Pulmonary artery endothelial cell (primary cell): ENCODE results near the gene LDAH. TPM values are rescaled to one million over a fixed set of nuclear protein-coding genes. Genes with fewer than 3 reads are reported as not detected.
"Not testable (repeated sequence)": the region's sequence is repeated elsewhere in the genome, so short reads cannot be mapped to it uniquely, and the experiment has no call there.

Experiments
- DNase-seq: peaks from one replicate; pipeline ENCODE4 v3.0.0-alpha.2; 2011; ENCODE audit warnings: low read depth, low spot score
- total RNA-seq: library from RNA; depleted of rRNA; stranded (reverse); fragments of >200 nt; gene quantifications from 2 replicates; pipeline ENCODE4 v1.2.3, GENCODE V29; 2014

The LDAH gene
- 18.9 and 33.1 TPM in 2 replicates for total RNA-seq

DNA sequence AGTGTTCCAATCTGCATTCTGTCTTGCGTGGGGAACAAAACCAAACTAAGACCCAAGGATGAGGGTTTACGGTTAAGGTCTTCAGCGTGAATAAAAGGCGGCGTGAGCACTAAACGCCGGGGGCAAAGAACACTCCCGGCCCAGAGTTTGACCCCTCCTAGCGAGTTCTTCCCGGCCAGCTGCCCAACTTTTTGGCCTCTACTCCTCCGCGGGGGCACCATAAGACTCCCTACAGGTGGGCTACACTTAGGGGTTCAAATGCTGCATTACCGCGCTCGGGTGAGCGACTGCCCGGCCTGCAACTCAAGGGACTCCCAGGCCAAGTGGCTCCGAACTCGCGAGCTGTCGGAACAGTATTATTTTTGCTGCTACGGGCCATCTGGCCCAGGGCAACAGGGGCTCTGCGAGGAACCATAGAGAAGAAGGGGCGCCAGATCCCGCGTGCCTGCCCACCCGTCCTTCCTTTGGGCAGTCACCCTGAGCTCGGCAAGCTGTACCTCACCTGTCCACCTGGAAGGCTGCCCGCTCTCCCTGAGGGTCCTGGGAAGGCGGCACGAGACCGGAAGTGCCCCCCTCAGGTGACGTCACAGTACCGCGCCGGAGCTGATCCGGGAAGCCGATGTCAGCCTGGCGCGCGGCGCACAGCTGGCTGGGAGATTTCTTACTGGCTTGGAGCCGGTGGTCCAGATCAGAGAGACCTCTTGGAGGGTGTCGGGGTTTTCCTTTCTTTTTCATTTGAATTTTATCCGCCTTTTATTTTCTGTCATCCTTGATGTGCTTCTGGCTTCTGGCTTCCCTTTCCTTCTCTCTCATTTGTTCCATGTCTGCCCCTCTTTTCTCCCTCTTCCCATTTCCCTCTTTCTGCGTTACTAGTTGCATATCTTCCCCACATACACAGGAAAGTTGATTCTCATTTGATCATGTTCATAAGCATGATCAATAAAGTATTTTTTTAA, at the start of gene LDAH:
Gene LDAH, minus strand, starts transcription at position 567 of the 956 bp plus-strand sequence. CDS start 21,638 bp downstream, outside the sequence.
- DNase-seq = peak; percentile 61

DNA sequence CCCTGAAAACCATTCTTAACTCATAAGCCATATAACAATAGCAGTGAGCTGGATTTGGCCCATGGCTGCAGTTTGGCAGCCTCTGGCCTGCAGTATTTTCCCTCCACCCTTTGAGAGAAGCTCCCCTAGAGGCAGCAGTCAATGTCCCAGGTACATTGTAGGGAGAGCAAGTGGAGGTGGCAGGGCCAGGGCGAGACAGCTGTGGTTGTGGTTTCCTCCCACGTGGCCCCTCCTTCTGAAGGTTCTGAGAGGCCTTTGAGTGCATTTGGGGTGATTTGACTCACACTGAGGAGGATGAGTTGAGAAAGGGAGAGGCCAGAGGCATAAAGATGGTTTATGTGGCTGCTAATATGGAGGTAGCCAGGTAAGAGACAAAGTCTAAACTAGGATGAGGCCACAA, 45.5 kb upstream of the LDAH start:
- no peak for DNase-seq

DNA sequence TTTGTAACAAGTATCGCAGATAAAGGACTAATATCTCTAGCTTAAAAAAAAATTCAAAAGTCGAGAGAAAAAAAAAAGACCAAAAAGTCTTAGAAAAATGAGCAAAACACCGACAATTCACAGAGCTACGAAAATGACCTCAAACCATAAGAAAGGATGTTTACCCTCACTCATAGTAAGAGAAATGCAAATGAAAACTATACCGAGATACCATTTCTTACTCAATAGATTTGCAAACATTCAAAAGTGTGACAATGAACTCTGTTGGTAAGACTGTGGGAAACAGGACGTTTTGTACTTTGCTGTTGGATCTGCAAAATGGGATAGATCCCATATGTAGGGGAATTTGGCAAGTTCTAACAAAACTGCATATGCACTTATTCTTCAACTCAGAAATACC, 39.9 kb upstream of the LDAH start:
- DNase-seq = no peak

DNA sequence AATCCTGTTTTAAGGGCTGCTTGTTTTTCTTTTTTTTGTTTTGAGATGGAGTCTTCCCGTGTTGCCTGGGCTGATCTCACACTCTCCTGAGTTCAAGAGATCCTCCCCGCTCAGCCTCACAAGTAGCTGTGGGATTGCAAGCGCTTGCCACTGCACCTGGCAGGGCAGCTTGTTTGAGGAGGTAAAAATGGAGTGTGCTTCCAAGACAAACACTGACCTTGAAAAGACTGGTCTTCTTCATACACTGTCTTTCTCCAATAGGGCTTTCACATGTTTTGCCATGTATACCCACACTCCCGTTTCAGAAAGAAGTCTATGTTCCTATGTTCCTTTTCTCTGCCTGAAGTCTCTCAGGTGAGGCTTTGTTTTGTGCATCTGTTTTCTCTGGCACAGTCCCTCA, 32.6 kb upstream of the LDAH start:
- no peak for DNase-seq

DNA sequence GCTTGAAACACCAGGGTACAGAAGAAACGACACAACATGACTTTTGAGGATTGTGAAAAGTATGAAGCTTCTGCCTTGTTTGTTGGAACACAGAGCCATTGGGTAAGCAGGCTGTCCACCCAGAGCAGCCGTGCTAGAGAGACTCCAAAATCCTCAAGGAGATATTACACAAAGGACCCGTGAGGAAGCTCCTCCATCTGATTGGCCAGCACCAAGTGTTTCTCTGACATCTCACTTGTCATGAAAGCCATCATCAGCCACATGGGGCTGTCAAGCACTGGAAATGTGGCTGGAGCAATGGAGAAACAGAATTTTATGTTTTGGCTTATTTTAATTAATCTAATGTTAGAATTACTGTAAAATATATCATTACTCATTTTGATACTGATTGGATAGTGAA, 29.8 kb upstream of the LDAH start:
- no peak for DNase-seq

DNA sequence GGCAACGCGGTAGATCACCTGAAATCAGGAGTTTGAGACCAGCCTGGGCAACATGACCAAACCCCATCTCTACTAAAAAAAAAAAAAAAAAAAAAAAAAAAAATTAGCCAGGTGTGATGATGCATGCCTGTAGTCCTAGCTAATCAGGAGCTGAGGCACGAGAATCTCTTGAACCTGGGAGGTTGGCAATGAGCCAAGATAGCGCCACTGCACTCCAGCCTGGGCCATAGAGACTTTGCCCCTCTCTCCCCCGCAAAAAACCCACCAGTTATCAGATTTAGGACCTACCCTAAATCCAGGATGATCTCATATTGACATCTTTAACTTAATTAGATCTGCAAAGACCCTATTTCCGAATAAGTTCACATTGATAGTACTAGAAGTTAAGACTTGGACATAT, 29.2 kb upstream of the LDAH start:
- no peak for DNase-seq

DNA sequence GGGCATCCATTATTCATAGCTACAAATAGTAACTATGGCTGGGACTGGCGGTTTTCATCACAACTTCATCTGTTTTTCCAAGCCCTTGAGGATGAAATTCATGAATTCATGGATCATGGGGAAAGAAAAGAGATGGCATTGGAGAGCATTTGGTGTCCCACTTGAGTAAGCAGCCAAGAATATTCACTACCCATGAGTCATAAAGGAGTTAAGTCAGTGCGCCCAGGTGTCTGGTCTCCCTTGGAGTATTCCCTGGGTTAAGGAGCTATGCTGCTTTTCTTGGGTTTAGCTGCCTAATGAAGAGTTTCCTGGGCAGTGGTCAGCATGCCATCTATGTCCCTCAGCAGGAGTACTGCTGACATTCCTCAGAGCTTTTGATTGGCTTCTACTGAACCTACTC, 21.3 kb upstream of the LDAH start:
- DNase-seq = no peak

DNA sequence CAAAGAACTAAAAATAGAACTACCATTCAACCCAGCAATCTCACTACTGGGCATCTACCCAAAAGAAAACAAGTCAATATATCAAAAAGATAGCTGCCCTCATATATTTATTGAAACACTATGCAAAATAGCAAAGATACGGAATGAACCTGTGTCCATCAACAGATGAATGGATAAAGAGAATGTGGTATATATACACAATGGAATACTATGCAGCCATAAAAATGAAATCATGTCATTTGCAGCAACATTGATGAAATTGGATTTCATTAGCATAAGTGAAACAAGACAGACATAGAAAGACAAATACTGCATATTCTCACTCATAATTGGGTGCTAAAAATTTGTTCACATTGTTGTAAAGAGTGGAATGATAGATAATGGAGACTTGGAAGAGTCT, 16.2 kb upstream of the LDAH start:
- no peak for DNase-seq

DNA sequence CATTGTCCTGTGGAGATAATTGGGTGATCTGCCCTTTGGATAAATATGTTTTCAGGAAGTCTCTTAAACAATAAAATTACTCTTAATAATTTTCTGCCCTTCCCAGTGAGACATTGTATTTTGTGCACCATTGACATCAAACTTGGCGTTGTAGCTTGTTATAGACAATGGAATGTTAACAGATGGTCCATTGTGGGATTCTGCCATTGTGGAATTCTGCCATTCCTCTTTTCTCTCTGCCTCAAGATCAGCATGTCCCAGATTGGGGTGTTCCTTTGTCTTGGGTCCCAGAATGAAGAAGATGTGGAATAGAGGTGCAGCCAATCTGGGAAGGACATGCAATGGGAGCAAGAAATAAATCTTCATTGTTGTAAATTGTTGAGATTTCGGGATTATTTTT, 15.1 kb upstream of the LDAH start:
- DNase-seq = no peak

DNA sequence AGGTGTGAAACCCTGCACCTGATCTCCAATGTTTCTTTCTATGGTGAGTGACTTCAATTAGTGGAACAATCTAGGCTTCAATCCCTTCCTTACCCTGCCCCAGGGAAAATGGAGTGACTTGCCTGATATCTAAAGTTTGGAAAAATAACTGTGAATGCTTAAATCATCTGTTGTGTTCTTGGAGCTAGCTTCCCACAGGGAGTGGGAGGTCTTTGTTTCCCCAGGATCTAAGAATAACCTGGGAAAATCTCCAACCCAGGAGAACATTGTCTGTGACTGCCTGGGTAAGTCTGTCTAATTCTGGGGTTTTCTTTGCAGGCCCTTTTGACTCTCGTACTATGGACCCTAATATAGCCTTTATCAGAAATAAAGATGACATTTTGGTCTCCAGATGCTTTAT, 13.6 kb upstream of the LDAH start:
- DNase-seq = no peak

DNA sequence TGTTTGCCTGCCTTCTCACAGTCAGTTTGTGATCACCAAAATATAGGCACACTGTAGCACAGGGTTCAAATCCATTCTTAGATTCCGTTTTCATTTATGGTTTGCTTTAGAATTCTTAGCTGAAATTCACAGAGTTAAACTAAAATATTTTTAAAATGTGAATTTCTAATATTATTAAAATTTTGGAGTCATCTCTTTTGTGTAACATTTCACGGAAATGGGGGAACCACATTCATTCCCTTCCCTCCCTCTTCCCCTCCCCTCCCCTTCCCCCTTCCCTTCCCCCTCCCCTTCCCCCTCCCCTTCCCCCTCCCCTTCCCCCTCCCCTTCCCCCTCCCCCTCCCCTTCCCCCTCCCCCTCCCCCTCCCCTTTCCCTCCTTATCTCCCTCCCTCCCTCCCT, 11.4 kb upstream of the LDAH start:
- DNase-seq = no peak

DNA sequence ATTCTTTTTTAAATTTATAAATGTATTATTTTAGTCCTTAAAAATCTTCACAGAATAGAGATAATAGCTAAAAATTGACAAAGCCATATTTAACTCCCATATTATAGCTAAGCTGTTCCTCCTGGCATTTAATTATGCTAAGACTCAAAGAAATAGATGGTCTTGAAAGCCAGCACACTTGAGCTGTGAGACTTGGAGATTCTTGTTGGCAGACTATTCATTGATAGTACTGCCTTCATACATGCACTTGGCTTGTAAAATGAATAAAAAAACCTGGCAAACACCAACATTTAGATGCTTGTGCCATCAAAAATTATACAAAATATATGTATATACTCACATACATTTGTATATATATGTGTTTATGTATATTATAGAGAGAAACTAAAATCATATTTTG, 9.7 kb upstream of the LDAH start:
- no peak for DNase-seq

DNA sequence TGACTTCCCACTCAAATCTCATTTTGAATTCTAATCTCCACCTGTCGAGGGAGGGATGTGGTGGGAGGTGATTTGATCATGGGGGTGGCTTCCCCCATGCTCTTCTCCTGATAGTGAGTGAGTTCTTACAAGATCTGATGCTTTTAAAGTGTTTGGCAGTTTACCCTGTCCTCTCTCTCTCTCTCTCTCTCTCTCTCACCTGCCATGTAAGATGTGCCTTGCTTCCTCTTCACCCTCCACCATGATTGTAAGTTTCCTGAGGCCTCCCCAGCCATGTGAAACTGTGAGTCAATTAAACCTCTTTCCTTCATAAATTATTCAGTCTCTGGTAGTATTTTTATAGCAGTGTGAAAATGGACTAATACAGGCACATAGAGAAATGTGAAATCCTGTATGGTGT, 7.0 kb upstream of the LDAH start:
- DNase-seq = no peak

DNA sequence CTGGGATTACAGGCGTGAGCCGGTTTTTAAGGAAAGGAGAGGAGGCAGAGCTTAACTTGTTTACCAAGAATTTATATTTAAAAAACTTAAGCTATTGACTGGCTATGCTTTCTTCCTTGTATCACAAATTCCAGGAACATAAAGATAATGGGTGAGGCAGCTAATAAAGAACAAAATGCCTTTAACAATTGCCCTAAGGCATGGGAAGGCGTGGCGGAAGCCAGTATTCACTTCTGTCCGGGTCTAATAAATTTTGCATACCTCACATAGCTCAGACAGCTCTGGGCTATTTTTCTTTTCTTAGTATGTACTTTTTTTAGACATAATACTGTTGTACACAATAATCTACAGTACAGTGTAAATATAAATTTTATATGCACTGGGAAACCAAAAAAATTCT, 1.0 kb upstream of the LDAH start:
- no peak for DNase-seq

DNA sequence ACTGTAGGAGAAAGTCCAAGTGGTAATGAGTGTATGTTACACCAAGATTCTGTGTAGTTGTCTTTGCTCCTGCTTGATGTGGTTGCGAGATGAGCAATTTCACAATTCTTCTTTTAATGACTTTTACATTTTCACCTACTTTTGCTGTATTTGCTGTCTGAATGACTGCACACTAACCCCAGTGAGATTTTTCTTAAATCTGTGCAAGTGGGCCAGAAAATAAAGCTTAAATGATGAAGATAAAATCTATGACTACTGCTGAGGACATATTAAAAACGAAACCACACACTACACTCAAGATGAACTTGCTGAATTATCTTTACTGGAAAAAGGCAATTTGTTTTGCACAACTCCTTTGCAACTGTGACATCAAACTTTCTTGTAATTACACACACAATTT, 4.1 kb downstream of the LDAH start:
- no peak for DNase-seq

DNA sequence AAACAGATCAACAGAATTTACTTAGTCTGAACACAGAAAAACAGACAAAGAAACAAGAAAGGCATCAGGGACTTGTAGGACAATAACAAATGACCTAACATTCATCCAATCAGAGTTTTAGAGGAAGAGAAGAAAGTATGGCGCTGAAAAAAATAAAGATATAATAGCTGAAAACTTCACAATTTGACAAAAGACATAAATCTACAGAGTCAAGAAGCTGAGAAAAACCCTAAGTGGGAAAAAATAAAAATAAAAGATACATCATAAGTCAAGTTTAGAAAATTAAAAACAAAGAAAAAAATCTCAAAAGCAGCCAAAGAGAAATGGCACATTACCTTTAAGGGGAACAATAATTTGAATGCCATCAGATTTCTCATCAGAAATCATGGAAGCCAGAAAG, 7.7 kb downstream of the LDAH start:
- DNase-seq = no peak

DNA sequence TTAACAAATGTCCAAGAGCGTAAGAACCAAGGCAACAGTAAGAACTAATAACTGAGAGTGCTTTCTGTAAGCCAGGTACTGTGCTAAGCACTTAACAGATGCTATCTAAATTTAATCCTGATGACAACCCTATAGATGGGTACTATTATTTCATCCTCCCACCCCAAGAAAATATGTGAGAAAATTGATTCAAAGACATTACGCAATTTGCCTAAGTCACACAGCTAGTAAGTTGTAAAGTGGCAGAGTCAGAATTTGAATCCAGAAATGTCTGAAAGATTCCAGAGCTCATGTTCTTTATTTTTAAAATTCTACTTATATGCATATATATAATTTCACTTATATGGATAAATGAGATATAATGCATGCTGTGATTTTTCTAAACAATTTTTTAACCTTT, 10.1 kb downstream of the LDAH start:
- DNase-seq = no peak

DNA sequence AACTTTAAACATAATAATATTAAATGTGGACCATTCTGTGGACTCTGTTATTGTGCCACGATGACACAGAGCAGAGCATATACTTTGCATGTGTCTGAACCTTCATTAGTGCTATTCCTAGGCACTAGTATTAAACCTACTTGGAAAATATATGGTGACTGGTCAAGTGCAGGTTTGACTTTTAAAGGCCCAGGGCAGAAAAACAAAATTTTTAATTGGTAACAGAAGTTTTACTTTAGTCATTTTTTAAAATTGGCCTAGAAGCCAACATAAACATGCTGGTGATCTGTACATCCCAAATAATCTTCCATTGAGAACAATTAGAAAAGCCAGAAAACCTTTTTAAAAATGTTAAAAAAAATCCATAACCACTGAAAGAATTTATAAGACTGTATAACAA, 16.6 kb downstream of the LDAH start:
- DNase-seq = no peak

DNA sequence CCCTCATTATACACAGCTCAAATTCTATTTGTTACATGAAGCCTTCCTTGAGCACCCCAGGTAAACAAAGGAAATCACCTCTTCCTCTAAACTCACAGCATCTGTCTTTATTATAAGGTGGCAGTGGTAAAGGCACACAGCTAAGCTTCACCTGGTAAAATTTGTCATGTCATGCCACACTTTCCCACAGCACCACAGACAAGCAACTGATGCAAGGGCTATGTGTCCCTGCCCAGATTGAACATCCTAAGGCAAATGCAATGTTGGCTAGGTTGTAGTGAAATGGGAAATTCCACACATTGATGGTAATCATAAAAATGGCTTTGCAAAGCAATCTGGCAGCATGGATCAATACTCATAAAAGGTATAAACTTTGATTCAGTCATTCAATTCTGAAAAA, 18.9 kb downstream of the LDAH start:
- no peak for DNase-seq

DNA sequence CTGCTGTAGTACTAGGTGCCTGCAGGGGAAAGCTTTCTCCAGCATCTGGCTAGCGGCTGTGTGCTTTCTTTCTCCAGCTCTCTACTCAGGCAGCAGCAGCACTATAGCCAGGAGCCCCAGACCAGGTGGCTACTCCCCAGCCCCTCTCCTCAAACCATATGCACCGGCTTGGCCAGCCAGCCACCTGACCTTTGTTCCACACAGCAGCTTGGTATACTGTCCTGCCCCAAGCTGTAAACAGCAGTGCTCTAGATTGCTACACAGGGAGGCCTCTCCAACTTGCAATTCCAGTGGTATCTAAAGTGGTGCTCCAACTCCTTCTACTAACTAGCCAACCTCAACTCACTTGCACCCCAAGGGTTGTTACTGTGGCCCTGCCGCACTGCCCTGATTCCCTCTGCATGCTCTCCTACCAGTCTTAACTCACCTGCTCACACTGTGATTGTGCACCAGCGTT, 19.6 kb downstream of the LDAH start:
- no peak for DNase-seq

DNA sequence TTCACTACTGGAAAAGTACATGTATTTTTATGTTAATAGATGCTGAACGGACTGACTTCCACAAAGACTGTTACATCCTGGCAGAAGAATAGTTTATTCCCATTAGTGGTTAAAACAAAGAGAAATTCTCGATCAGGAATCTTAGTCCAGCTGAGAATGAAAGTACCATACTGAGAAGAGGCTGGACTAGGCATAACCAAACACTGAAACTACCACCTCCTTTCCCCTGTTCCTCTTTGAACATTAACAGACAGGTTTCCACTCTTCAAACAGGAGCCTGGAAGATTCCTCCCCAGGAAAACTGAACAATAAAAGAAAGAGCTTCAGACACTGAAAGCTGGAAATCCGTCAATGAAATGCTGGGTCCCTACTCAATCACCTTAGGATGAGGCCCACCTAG, 25.8 kb downstream of the LDAH start:
- no peak for DNase-seq

DNA sequence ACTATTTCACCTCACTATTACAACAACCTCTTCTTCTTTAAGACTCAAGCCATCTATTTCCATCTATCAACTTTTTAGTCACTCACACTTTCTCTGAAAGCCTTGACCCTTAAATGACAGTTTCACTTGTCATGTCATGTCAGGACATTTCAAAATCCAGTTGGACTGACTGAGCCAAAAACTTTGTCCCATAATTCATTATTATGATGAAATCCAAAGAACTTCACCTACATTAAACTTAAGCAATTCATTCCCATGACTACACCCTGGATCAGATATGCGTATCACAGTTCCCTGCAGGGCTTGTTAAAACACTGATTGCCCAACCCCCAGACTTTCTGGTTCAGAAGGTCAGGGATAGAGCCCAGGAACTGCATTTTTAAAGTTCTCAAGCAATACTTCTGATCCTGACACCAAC, 26.5 kb downstream of the LDAH start:
- no peak for DNase-seq

DNA sequence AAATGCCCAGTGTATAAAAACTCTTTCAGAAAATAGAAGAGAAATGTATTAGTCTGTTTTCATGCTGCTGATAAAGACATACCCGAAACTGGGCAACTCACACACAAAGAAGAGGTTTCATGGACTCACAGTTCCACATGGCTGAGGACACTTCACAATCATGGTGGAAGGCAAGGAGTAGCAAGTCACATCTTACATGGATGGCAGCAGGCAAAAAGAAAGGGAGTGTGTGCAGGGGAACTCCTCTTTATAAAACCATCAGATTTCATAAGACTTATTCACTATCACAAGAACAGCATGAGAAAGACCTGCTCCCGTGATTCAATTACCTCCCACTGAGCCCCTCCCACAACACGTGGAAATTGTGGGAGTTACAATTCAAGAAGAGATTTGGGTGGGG, 29.0 kb downstream of the LDAH start:
- DNase-seq = not testable (repeated sequence)
